ENCODE data around the gene MYH4. TPM values are rescaled to one million over a fixed set of nuclear protein-coding genes. Genes with fewer than 3 reads are reported as not detected.

MYH4 gene
- total and polyA plus RNA-seq, 2 of the 13 experiments (the other 11 are each of a cell fraction or from before 2014, with no cell fraction given), result 0.01 to 0.02 TPM

- TF ChIP-seq PRDM4 (CRISPR knock-in tag; IDR thresholded peaks at IDR 0.05; ENCODE audit: borderline replicate concordance) (no peak), ZNF501 (CRISPR knock-in tag; IDR thresholded peaks at IDR 0.05) (no peak), BORCS8-MEF2B (CRISPR knock-in tag; IDR thresholded peaks at IDR 0.05) (no peak)
These were observed 72.7 kb downstream of the MYH4 start (continued) for GRCh38 chr17:10396524-10397163.

GRCh38 chr17:10394201-10394887 is 75.0 kb downstream of the MYH4 start:
- 16% methylated on average over 6 of the region's 6 CpGs for WGBS (ENCODE audit: low lambda C conversion rate)
- FAIRE-seq, result no peak
- Histone ChIP-seq H3K4me2 (ENCODE audit: low read depth, low read length) (no peak overlapping the region), H3K4me1 (ENCODE audit: insufficient read depth, low read length) (no peaks in the 10 kb centered on the region), H3K27me3 (ENCODE audit: control insufficient read depth in 1 of 2, insufficient read depth in 2 of 2, low read length in 2 of 2) (peaks cover 2 to 10% of the 10 kb centered on the region in 2 experiments; a peak in 2 of 5 replicates), H3K79me2 (ENCODE audit: insufficient read depth, low read length) (no peaks in the 10 kb centered on the region), H4K20me1 (ENCODE audit: insufficient read depth, low read length) (no peaks in the 10 kb centered on the region), H3K9ac (ENCODE audit: insufficient read depth, low read depth, low read length) (no peak overlapping the region), H2AFZ (ENCODE audit: low read length) (no peak overlapping the region), H3K4me3 (replicated peaks in 1 of 3; ENCODE audit: insufficient read depth in 1 of 3, low read depth in 2 of 3, low read length in 3 of 3) (no peak overlapping the region), H3K36me3 (replicated peaks in 1 of 2; ENCODE audit: control insufficient read depth in 1 of 2, insufficient read depth in 2 of 2, low read length in 2 of 2) (no peaks in the 10 kb centered on the region), H3K9me3 (ENCODE audit: low read length) (no peaks in the 10 kb centered on the region), H3K27ac (ENCODE audit: extremely low read length, insufficient read depth, low read length) (no peak overlapping the region)
- ChIA-PET POLR2A (no interaction called here), CTCF (ENCODE audit: low intra/inter-chr PET ratio, low total read pairs) (no interaction called here)
- DNase-seq (ENCODE audit: low spot score), result no peak
- BruUV-seq (replicated peaks), result no TSS peak
- intact Hi-C loops (cut with micrococcal nuclease; ENCODE audit: unreplicated experiment), result no loop called here
- in situ Hi-C loops (cut with HindIII; ENCODE audit: extremely low pct_ligation_motif_present, low pct_unique_long_range_greater_than_20kb), result no loop called here
- no peak for ATAC-seq
- TF ChIP-seq CREB1 (IDR thresholded peaks at IDR 0.05) (0 out of 2 replicates have a peak, but pooled peaks have one; percentile 12), CREB1 (CRISPR knock-in tag; IDR thresholded peaks at IDR 0.05) (no peak), KLF9 (CRISPR knock-in tag; IDR thresholded peaks at IDR 0.05; ENCODE audit: low read depth) (no peak)

Other genes with a start within 250 kb of the MYH4 start
- gene MYH13, start 96.6 kb downstream of the MYH4 start, total RNA-seq (2016; rRNA removed; fragmentation: Illumina TruSeq; extraction: Trizol), result not detected in 2 replicates
- gene MYH13, start 96.6 kb downstream of the MYH4 start, polyA plus RNA-seq (2011; rRNA removed), result not detected in 2 replicates
- gene MYH8, start 47.6 kb downstream of the MYH4 start, total RNA-seq (2016; rRNA removed; fragmentation: Illumina TruSeq; extraction: Trizol), result not detected in 2 replicates
- not detected in 2 replicates for gene MYH8, start 47.6 kb downstream of the MYH4 start, polyA plus RNA-seq (2011; rRNA removed)
- not detected in 2 replicates for gene MYH1, start 49.0 kb upstream of the MYH4 start, total RNA-seq (2016; rRNA removed; fragmentation: Illumina TruSeq; extraction: Trizol)
- gene MYH1, start 49.0 kb upstream of the MYH4 start, polyA plus RNA-seq (2011; rRNA removed), result 0.01 TPM in 2 replicates
- not detected in 2 replicates for gene MYH2, start 80.1 kb upstream of the MYH4 start, total RNA-seq (2016; rRNA removed; fragmentation: Illumina TruSeq; extraction: Trizol)
- gene MYH2, start 80.1 kb upstream of the MYH4 start, polyA plus RNA-seq (2011; rRNA removed), result not detected in 2 replicates
- 1.6 and 4.5 TPM in 2 replicates for gene MYH3, start 187.8 kb upstream of the MYH4 start, total RNA-seq (2016; rRNA removed; fragmentation: Illumina TruSeq; extraction: Trizol)
- 2.5 and 4.3 TPM in 2 replicates for gene MYH3, start 187.8 kb upstream of the MYH4 start, polyA plus RNA-seq (2011; rRNA removed)
- gene SCO1, start 228.0 kb upstream of the MYH4 start, total RNA-seq (2016; rRNA removed; fragmentation: Illumina TruSeq; extraction: Trizol), result 50.3 and 69.5 TPM in 2 replicates
- 11.0 and 11.4 TPM in 2 replicates for gene SCO1, start 228.0 kb upstream of the MYH4 start, polyA plus RNA-seq (2011; rRNA removed)
- 5.6 and 5.9 TPM in 2 replicates for gene ADPRM, start 228.0 kb upstream of the MYH4 start, total RNA-seq (2016; rRNA removed; fragmentation: Illumina TruSeq; extraction: Trizol)
- gene ADPRM, start 228.0 kb upstream of the MYH4 start, polyA plus RNA-seq (2011; rRNA removed), result 7.9 and 10.8 TPM in 2 replicates